NOMO-1 (cell line): ENCODE data around the gene STUB1.

Experiments
- DNase-seq, 2 experiments: peaks; one replicate each; lab custom pipeline; 2025; ENCODE audit not compliant: unreplicated experiment in 2 of 2; lab: John Stamatoyannopoulos, UW

Gene STUB1

DNA sequence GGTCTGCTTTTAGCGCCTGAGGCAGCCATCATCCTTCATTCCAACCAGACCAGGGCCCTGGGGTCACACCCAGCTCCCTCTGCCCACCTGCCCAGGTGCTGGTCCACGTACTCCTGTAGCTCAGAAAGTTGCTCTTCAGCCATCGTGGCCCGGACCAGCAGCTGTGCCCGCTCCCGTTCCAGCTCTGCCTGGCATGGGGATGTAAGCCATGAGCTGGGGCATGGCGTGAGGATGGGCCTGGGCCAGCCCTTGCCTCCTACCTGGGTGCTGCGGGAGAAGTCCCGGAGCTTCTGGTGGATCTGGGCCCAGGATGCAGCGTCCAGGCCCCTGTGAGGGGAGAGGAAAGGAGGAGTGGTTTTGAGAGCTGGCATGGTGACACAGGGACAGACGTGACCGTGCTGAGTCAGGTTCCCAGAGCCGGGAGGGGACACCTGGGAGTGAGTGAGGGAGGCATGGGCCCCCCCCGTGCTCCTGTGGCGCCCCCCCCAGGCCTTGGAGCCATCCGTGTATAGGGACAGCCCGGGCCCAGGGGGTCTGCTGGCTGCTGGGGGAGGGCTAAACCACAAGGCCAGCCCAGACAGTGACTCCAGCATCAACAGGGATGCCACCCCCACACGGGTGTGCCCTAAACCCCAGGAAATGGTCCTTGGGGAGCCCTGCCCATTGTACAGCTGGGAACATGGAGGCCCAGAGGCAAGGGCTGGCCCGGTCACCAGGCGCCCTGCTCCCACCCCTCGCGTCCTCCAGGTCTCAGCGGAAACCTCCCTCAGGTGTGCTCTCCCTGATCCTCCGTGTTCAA lies 42.8 kb downstream of the STUB1 start:
- DNase-seq: no peak

DNA sequence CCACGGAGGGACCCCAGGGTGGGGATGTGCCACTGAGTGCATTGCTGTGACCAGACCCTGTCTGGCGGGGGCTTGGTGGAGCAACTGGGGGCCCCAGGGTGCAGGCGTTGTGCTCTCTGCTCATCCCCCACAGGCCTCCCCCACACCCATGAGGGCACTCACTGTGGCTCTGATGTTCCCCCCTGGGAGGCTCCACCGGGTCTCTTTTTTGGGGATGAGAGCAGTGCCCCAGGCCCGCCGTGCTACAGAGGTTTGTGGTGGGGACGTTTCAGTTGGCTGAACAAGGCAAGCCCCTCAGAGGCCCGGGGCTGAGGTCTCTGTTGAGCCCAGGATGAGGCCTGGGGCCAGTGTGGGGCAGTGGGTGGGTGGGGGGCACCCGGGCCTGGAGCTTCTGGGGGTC lies 43.5 kb downstream of the STUB1 start:
- no peak for DNase-seq

DNA sequence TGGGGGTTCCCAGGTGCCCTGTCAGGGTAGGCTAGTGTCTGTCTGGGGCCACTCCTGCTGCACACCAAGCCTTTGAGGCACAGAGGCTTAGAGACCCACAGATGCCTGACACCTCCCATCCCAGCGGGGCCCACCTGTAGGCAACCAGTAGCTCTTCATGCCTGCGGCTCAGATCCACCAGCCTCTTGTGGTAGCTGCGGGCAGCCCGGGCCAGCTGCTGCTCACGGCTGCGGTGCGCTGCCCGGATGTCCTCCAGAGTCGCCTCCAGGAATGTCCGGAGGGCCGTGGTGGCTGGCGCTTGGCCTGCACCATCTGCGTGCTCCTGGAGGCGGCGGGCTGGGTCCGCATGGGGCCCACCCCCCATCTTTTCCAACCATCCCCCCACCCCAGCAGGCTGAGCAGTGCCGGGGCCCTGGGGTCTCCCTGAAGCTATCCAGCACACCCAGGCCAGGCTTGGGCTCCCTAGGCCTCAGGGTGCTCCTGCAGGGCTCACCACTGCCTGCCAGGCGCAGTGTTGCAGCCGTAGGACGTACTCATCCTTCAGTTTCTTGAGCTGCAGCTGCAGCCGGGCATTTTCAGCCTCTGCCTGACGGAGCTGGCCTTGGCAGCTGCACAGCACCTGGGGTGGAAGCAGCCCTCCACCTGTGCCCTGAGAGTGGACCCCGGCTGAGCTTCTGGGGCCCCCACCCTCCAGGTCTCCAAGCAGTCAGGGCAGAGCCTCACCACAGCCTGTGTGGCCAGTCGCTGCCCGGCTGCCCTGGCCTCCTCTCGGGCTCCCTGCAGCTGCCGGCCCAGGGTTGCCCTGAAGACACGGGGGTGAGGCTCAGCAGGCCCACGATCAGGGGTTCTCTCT lies 44.2 kb downstream of the STUB1 start:
- DNase-seq: no peak

DNA sequence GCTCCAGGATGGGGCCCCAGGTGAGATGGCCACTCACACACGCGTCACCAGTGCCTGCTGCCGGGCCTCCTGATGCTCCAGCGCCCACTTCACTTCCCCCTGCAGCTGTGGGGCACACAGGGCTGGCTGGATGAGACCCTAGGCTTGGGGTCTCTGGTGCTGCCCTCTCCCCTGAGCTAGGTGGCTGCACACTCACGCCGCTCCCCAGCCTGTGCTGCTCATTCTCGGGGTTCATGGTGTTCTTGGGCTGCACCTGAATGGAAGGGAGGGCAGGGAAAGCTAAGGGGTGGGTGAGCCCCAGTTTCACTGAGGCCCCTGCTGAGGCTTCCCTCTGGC lies 44.8 kb downstream of the STUB1 start:
- no peak for DNase-seq

DNA sequence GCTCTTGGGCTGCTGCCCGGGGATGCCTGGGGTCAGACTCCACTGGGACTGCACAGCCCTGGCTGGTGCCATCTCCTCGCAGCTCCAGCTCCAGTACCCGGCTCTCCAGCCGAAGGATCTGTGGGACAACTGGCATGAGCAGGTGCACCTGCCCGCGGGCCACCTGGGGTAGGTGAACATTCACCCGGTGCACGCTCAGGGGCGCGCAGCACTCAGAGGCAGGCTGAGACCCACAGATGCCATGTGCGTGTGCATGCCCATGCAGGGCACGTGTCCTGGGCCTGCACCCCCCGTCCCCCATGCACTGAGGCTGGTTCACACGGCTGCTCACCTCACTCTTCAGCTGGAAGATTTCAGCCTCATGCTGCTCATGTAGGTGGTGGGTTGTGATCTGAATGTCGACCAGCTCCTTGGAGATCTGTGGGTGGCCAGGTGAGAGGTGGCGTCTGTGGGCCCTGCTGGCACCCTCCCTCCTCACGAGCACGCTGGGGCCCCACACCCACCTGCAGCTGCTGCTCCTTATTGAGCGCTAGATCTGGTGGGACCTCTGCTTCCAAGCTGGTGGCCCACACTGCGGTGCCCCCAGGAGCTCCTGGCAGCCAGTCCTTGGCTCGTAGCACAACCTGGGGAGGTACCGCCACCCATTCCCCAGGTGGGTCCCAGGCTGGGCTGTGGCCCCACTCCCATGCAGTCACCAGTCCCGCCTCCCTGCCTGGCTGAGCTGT lies 45.4 kb downstream of the STUB1 start:
- DNase-seq: no peak

DNA sequence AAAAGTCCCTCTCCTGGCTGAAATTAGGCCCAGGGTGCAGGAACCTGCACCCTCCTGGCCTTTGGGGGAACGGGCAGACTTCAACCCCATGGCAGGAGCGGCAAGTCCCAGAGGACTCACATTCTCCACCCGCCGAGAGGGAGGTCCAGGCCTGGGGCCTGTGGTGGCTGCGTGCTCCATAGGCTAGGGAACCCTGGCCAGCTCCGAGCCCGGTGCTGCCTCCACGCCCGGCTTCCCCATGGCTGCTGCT lies 45.9 kb downstream of the STUB1 start:
- DNase-seq: no peak

DNA sequence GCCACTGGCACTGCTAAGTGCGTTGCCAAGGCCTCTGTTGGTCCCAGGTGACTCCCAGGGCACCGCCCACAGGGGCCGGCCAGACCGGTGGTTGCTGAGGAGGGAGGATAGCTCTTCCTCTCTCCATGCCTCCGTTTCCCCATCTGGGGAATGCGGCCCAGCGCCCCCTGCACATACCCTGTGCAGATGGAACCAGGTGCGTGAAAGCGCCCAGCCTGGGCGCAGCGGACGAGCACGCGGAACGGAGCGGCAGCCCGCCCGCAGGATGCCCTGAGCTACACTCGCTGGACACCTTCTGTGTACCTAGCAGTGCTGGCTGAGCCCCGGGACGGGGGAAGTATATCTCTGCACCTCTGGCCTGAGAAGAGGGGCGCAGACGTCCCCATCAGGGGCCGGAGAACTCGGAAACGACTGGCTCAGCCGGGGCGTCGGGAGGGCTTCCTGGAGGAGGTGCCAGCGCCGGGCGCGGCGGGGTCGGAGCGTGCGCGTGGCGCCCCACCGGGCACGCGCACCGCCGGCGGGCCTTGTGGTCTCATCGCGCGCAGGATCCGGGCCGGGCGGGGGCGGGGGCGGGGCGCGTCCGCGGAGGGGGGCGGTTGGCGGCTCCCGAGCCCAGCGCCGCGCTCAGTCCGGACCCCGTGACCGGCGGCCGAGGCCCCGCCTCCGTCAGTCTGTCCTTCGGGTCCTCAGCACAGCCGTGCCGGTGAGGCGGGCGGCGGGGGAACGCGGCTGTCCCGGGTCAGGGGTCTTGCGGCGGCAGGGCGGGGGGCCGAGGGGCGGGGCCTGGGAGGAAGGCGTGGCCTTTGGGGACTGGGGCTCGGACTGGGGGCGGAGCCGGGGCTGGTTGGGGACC lies 46.5 kb downstream of the STUB1 start, which contains the start of the genes CCDC78 and HAGHL:
Gene CCDC78 (minus strand): TSS at position 6 of the 853 bp plus-strand sequence. CDS start 76 bp downstream, outside the sequence.
Gene HAGHL (plus strand): TSS at position 669 of the 853 bp plus-strand sequence. CDS start 404 bp downstream, outside the sequence.
- DNase-seq: peak in 1 of 2 experiments; percentile 60

DNA sequence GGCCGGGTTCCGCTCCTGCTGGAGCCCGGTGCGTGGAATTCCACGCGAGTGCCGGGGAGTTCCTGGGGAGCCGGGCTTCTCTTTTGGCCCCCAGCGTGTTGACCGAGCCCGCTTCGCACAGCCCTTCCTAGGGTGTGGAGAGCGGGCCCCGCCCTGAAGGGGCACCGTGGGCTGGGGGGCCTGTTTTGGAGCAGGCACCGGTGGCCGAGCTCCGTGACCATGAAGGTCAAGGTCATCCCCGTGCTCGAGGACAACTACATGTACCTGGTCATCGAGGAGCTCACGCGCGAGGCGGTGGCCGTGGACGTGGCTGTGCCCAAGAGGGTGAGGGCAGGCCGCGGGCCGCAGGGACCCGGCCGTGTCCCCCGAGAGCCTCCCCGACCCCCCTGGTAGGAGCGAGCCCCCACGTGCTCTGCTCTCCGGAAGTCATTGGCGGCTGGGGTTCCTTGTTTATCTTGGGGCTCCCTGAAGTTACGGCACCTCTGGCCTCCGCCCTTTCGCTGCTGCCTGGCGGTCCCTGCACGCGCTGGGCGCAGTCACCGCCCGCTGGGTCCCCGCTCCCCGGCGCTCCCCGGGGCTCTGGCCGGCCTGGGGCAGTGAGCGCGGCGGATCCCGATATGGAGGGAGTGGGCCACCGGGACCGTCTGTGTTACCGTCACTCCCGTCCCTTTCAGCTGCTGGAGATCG lies 47.2 kb downstream of the STUB1 start:
- DNase-seq: no peak

DNA sequence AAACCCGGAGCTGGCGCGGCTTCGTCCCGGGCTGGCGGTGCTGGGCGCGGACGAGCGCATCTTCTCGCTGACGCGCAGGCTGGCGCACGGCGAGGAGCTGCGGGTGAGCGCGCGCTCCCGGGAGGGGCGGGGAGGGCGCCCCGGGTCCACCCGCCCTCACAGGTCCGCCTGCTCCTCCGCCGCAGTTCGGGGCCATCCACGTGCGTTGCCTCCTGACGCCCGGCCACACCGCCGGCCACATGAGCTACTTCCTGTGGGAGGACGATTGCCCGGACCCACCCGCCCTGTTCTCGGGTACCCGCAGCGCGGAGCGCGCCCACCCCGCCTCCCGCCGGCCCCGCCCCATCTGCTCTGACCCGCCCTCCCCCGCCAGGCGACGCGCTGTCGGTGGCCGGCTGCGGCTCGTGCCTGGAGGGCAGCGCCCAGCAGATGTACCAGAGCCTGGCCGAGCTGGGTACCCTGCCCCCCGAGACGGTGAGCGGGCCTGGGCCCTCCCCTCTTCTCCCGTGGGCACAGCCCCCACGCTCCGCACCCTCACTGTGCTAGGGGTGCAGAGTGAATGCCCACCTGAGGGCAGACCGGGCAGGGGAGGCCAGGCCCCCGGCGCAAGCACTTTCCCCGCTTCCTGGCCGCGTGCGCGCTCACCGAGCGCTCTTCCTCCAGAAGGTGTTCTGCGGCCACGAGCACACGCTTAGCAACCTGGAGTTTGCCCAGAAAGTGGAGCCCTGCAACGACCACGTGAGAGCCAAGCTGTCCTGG lies 48.1 kb downstream of the STUB1 start:
- peak; percentile 35 to 58 for DNase-seq

DNA sequence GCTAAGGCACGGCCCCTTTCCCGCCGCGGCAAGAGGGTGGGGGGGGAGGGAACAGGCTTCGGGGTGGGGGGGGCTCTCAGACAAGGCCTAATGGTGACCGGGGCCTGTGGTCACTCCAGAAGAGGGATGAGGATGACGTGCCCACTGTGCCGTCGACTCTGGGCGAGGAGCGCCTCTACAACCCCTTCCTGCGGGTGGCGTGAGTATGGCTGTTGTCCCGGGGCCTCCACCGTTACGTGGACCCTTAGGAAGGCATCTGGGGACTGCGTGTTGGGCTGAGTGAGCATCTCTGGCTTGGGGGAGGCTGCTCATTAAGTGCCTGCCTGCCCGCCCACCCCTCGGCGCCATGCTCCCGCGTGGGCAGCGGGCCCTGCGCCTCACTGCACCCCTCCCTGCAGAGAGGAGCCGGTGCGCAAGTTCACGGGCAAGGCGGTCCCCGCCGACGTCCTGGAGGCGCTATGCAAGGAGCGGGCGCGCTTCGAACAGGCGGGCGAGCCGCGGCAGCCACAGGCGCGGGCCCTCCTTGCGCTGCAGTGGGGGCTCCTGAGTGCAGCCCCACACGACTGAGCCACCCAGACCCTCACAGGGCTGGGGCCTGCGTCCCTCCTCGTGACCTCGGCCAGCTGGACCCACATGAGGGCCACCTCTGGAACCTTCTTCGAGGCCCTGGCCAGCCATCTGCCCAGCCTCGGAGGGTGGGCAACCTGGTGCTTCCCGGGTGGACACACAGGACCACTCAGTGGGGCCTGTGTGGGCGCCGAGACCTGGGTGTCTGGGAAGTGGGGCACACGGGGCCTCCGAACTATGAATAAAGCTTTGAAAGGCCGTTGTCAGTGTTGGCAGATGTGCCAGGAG lies 48.9 kb downstream of the STUB1 start:
- DNase-seq: no peak

DNA sequence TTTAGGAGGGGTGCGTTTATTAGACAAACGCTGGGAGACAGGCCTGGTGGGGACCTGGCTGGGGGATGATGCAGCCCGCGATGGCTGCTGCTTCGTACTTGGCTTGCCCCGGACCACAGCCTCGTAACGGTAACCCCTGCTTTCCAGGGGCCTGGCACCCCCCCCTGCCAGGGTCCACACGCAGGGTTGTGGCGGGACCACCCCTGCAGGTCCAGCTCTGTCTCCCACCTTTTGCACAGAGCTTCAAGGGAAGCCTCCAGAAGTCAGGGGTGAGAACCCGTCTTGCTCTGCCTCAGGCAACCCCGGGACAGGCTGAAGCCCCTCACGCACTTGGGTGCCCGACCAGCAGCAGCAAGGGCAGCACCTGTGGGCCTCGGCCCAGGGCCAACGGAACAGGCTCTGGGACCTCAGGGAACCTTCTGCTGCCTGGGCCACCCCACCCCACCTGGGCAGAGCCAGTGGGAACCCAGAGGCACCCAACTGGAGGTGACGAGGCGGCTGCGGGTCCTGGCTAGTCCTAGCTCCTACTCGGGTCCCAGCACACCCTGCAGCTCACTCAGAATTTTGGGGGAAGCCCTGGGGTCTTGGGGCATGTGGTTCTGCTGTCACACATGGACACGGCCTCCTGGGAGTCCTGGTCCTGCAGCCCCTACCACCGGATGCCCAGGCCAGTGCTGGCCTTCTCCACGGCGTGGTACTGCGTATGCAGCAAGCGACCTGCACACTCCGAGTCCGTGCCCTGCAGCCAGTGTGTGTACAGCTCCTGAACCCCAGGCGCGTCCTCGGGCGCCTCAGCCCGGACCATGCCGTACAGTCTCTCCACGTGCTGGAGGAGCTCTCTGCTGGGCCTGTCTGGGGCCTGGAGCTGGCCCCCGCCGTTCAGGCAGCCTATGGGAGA lies 49.8 kb downstream of the STUB1 start:
- no peak for DNase-seq

DNA sequence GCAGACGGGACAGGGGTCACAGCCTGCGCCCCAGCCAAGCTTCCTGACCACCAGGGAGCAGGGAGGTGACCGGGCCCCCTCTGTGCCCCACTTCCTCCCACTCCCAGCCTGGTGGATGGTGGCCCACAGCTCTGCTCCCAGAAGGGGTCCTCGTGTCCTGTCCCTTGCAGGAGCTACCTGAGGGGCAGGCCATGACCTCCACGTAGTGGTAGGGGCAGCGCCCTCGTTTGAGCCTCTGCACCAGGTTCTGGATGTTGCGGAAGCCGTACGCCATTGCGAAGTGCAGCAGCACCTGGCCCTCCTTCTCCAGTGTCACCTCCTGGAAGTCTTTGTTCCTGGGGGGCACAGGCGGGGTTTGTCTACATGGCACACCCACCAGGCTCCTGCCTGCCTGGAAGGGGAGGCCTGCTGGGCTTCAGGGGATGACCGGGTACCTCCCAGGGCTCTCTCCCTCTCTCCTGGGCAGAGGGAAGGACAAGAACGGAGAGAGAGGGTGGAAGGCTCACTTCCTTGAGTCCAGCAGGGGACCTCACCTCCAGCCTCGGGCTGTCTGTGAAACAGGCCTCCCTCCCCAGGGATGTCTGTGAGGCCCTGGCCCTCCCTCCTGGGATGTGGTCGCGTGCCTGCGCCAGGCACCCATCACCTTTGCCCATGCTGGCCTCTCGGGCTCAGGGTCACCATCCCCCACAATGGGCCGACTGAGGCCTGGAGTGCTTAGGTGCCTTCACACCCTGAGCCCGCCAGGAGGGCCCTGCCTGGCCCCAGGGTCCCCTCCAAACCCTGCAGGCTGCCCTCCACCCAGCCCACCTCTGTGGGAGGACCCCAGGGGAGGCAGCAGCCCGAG lies 50.7 kb downstream of the STUB1 start:
- DNase-seq: no peak

DNA sequence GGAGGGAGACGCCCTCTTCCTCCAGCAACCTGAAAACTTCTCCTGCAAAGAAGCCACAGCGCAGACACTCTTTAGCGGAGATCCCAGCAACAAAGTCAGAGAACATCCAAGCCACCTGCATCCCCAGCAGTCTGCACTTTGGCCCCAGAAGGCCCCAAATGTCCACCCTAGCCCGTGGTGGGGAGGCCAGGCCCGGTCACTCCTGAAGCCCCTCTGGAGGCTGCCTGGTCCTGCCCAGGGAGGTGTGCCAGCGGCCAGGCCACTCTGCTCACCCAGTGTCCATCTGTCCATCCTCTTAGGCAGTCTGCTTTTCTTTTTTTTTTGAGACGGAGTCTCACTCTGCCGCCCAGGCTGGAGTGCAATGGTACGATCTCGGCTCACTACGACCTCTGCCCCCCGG lies 52.1 kb downstream of the STUB1 start:
- no peak for DNase-seq
